HG03097 (cell line): ENCODE measurements around the gene CP.
"Not testable (repeated sequence)": the region's sequence is repeated elsewhere in the genome, so short reads cannot be mapped to it uniquely, and the experiment has no call there.

ENCODE experiments used
- ATAC-seq: cut with Tn5 transposase; IDR thresholded peaks from one replicate; pipeline ENCODE4 v1.9.1; 2021; ENCODE audit not compliant: unreplicated experiment, low FRiP score

Gene CP

DNA sequence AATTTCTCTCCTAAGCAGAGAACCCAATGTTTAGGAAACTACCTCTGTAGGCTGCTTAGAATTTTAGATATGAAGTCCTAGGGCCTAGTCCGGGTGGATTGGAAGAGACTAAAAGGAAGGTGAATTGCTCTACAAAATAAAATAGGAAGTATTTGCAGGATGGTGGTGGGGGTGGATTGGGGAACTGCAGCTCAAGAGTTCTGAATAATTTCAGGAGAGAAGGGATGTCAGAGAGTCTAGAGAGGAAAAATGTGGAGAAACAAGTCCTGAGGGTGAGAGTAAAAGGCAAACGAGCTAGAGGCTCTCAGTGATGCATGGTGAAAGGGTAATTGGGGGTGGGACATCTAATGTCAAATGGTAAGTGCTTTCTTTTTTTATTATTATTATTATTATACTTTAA is 10.2 kb upstream of the CP start:
- ATAC-seq = no peak

DNA sequence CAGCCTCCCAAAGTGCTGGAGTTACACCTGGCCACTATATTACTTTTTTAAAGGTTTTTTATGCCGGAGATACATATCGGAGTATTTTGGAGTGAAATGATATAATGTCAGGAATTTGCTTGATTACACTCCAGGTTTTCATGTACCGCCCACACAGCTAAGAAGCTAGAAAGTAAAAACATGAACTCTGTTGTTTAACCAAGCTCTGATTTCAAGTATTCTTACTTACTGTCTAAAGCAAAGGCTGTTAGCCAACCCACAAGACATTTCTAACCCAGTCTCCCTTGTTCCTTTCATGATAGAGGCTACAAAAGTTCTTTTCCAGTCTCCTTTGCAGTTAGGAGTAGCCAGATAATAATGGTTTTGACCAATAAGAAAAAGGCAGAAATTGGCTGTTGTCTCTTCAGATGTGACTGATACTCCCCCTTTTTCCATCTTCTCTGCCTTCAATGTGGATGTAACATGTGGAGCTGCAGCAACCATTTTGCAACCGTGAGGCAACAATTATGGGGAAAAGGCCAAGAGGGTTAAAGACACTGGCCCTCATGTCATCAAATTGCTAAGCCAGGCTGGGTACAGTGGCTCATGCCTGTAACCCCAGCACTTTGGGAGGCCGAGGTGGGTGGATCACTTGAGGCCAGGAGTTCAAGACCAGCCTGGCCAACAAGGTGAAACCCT is 6.1 kb upstream of the CP start:
- ATAC-seq = no peak

DNA sequence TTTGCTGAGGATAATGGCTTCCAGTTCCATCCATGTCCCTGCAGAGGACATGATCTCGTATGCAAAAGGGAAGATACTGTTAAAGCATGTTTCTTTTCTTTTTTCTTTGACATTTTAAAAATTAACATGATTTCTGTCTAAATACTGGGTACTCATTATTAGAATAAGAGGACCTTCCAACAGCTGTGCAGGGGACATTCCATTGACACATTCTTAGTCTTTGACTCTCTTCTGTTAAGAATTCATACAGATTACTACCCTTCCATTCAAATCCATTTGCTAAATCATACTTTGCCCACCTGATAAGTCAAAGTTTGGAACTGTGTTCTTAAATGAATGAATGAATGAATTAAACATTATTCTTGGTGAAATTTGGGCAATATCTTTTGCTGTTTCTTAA is 5.1 kb upstream of the CP start:
- no peak for ATAC-seq

DNA sequence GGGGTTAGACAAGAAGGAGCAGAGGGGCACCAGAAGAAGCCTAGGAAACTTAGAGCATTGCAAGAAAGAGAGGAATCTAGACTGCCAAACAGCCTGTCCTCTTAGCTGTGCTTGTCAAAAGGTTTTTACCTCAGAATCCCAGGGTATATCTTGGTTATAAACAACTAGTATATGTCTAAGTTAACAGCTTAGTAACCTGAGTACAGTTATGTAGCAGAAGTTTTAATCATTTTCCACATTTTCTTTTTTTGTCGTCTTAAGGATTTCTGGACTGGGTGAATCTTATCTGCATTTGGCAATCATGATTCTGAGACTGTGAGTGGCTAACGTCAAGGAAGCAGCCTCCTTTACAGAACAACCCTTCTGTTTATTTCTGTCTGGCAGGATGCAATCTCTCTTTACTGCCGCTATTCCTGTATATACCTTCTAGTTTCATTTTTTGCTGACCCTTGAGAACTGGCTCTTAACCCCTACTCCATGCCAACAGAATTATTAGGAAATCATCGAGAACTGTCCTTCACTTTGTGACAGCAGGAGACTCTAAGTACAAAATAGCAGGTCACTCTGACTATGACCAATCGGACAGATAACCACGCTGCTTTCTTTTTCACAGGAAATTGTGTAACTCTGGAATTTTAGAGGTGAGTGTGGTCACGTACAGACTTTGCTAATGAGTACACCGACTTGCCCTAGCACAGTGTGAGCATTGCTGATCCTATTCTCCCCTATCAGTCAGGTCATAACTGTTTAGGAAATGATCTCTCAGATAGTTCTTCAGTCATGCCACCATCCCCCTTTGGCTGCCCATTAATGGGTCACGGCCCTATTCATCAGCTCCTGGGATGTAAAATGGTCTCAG is 3.3 kb upstream of the CP start:
- peak; percentile 95 for ATAC-seq

DNA sequence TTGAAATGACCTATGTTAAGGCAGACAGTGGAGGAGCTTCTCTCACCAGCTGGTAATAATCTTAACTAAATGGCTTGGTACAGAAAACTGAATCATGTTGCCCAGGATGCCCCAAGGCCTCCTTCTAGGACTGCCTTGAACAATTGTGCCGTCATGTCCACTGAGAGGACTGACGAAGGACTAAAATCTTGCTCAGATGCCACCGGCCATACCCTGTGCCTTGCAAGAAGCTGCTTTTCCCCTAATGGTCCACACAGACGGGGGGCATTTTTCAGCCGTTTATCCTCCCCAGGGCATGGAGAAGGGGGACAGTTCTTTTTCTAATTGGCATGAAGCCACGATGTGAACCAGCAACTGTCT is 1.8 kb upstream of the CP start:
- ATAC-seq = no peak

DNA sequence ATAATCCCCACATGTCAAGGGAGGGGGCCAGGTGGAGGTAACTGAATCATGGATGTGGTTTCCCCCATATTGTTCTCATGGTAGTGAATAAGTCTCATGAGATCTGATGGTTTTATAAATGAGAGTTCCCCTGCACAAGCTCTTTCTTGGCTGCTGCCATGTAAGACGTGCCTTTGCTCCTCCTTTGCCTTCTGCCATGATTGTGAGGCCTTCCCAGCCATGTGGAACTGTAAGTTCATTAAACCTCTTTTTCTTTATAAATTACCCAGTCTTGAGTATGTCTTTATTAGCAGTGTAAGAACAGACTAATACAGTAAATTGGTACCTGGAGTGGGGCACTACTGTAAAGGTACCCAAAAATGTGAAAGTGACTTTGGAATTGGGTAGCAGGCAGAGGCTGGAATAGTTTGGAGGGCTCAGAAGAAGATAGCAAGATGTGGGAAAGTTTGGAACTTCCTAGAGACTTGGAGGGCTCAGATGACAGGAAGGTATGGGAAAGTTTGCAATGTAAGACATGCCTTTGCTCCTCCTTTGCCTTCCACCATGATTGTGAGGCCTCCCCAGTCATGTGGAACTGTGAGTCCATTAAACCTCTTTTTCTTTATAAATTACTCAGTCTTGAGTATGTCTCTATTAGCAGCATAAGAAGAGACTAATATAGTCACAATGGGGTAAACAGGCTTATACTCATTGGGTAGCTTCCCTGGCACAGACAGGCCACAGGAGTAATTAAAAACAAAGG is 2.1 kb downstream of the CP start:
- not testable (repeated sequence) for ATAC-seq

DNA sequence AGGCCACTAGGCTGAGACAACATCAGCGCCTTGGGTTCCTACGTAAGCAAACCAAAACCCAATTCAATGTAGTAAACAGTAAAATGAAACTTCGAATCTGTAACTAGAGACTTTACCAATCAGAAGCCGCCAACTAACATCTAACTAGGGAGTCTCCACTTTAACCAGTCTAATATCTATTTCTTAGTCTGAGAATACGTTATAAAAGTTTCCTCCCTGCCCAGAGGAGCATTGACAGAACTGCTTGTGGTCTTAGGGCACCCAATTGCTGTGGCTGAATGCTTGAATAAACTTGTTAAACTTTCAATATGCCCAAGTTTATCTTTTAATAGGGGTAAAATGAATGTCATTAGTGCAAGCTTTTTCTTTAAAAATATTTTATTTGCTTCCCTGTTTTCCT is 4.3 kb downstream of the CP start:
- no peak for ATAC-seq

DNA sequence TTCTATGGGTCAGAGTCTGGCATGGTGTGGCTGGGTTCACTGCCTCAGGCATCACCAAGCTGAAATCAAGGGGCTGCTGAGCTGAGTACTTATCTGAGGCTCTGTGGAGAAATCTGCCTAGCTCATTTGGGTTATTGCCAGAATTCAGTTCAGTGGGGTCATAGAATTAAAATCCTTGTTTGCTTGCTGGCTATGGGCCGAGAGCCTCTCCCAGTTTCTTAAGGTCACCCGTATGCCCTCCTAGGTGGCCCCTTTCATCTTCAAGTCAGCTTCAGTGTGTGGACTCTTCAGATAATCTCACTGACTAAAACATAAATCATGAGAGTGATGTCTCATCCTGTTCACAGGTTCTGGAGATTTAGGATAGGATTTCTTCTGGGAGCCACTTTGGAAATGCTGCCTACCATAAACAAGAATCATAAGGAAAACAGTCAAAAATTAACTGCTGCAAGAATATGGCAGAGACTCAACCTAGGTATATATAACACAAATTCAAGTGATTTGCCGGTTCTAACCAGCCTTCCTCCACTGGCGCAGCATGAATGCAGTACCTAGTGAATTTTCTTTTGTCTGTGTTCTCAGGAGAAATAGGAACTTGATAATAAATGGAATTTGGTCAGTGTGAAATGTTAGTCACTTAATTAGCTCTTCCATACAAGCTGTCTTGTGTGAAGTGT is 5.3 kb downstream of the CP start:
- ATAC-seq = no peak

DNA sequence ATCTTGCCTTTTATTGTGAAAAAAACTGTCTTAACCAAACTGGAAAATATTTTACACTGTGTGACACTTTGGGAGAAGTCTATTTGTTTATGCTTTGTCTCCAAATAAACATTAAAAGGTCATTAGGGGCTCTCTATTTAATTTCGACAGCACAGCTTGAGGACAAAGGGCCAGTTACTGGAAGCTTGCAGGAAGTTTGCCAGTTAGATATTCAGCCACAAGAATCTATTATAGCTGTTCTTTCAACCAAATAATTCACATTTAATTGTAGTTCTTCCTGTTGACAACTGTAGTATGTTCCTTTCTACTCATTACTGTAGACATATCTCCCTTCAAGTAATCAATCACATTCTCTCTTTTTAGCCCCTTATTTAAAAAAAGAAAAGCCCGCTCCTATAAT is 6.1 kb downstream of the CP start:
- ATAC-seq = no peak

DNA sequence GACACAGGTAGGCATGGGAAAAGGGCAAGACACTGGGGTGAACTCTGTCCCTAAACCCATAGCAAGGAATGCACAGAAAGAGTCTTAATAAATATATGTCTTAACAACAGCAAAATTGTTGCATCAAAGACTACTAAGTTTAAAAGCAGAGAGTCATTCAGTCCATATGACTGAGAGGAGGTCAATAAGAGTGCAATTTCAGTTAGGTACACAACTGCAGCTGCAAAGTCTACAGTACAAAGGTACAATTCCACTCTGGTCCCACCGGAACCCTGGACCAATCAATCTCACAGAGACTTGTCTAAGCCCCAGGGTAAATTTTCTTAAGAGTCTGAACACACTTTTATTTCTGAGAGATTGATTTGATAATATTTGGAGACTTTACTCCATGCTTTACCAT is 6.9 kb downstream of the CP start:
- no peak for ATAC-seq

DNA sequence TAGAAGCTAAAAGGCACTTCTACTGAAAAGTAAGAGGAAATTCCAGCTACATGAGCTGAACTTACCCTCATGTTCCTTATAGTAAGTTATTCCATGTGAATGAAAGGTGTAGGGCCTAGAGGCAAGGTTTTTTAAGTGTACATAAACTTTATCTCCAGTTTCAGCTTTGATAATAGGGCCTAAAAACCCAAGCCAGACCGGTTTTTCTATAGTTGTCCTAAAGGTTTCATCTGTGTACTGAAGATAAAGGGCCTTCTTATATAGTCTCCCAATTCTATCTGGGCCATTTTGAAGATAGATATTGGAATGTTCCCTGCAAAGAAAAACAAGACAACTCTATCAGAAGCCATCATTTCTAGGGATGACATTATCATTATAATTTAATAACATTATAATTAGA is 9.2 kb downstream of the CP start:
- ATAC-seq = no peak

DNA sequence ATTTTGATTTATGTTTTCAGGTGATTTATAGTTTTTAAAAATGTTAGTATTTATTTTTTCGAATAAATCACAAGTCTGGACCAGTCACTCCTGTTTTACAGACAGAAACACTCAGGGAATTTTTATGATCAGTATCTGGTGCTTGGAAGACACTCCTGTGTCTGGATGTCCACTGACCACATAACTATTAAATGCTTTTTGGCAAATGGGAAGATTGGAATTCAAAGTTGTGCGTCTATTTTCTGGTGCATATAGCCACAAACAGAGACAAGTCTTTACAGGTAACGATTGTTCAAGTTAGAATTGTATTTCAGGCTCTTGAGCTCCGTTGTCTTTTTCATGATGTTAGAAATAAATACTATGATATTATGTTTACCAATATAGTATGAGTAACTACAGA is 12.2 kb downstream of the CP start:
- ATAC-seq = no peak

DNA sequence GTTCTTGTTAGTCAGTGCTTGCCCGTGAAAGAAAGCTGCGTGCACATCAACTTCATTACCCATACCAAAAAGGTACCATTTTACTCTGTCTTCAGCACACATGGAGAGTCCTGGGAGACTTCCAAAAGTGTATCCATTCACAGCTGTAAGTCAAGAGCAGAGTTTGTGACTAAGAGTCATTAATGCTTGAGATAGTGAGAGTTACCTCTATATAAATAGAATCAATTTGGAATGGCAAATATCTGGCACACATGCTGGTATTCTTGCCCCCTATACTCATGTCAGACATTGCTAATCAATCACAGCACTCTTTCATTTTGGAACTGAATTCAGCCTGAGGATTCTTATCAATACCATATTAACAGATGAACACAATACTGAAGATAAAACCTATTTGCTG is 14.2 kb downstream of the CP start:
- ATAC-seq = no peak

DNA sequence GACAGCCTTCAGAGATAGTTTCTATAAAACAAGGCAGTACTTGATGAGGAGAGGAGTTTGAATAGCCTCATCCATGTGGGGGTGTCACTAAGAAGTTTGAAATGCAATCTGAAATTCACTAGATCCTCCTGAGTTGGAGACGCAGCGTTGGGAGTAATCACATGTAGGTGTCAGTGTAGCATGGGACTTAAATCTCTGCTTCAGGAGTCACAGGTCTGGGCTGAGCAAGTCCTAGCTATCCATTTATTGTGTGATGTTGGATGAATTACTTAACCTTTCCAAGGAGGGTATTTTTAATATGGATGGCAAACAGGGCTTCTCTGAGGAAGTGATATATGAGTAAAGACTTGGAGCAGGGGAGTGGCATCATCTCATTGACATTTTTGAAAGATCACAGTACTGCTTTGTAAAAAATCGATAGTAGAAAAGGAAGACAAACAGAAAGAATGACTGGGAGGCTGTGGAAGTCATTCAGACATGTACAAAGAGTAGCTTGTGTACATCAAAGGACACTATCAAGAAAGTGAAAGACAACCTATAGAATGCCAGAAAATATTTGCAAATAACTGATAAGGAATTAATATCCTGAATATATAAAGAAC is 17.1 kb downstream of the CP start:
- no peak for ATAC-seq

DNA sequence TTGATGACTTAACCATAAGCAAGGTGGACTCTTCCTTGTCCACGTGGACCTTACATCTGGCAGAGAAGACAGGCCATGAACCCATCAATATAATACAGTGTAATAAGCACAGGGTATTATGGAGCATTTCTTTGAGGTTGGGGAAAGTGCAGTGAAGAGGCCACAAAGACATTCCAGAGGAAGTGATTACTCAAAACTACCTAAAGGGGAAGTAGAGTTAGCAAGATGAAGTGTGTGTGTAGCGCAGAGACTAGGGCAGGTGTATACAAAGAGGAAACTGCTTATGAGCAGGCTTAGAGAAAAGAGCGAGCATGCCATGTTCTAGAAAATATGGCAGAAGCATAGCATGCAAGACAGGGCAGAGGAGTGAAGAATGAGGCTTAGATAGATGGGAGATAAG is 17.9 kb downstream of the CP start:
- ATAC-seq = peak; percentile 97

DNA sequence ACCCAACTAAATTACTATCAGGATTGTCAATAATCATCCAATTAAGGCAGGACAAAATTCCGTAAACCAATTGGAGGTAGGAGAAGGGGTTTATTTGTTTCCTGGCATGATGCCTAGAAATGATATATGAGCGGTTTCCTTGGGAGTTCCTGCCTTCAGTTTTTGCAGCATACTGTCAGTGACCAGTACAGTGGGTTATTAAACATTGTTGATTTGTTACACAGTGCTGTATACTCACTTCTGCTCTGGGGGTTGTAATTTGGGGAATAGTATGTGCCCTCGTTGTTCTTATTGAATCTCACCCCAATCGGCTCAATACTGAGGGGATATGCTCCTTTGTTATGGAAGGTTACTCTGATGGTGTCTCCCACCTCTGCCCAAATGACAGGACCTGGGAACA is 22.2 kb downstream of the CP start:
- ATAC-seq = no peak

DNA sequence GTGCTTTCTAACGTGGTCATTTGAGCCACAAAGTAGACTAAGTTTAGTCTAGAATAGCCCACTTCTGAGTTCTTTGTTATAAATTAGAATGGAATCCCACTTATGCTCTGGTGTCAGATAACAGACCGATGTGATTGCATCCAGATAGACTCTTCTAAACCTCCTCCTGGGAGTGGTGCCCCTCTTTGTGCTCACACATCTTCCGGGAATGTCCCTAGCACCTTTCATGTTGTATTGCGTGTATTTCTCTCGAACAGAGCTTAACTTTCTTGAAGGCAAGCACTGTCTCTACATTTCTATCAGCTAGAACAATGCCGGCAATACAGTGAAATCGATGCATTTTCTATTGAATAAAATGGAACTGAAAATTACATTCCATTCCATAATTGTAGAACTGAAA is 23.0 kb downstream of the CP start:
- ATAC-seq = no peak

DNA sequence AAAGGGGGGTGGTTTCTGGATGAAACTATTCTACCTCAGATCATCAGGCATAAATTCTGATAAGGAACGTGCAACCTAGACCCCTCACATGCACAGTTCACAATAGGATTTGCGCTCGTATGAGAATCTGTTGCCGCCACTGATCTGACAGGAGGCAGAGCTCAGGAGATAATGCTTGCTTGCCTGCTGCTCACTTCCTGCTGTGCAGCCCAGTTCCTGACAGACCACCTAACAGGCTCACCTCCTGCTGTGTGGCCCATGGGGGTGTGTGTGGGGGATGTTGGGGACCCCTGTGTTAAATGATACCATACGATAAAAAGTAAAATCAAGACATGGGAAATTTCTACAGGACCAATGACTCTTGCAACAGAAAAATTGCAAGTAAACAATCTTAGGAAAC is 24.0 kb downstream of the CP start:
- ATAC-seq = no peak

DNA sequence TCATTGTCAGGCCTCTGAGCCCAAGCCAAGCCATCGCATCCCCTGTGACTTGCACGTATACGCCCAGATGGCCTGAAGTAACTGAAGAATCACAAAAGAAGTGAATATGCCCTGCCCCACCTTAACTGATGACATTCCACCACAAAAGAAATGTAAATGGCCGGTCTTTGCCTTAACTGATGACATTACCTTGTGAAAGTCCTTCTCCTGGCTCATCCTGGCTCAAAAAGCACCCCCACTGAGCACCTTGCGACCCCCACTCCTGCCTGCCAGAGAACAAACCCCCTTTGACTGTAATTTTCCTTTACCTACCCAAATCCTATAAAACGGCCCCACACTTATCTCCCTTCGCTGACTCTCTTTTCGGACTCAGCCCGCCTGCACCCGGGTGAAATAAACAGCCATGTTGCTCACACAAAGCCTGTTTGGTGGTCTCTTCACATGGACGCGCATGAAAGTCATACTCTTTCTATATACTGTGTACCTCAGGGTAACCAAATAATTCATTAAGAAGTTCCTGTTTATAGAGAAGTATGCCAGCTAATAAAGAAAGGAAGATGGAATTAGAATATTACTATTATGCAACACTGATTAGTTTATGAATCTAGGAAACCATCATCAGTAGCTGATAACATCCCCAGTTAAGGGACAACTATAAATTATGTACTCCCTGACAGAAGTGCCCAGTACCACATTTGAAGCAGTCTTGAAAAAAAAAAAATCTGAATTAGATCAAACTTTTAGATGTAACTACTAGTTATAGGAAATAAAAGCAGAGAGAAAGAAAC is 24.6 kb downstream of the CP start:
- not testable (repeated sequence) for ATAC-seq

DNA sequence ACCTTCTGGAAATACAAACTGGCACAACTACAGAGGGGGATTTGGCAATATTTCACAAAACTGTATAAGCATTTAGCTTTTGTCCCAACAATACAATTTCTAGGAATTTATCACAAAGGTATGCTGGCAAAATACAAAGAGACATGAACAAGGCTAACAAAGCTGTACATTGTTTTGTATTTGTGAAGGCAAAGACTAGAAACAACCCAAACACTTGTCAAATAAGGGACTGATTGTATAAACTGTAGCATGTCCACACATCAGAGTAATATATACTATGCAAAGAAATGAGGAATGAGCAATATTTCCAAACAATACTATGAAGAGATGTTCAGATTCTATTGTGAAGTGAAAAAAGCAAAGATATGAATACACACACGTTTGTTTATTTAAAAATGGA is 26.4 kb downstream of the CP start:
- ATAC-seq = no peak
